ENCODE measurements around the gene CD59. TPM values are rescaled to one million over a fixed set of nuclear protein-coding genes. Genes with fewer than 3 reads are reported as not detected.

Gene CD59
- total RNA-seq, 1 donor from 2014 or later: 204 TPM

GRCh38 chr11:33761471-33761870, 25.2 kb upstream of the CD59 start:
- no peak overlapping the region for H3K27ac Mint-ChIP-seq
- no peak overlapping the region for H3K4me3 Mint-ChIP-seq
- no peak for DNase-seq (ENCODE audit: extremely low spot score, unreplicated experiment)
- no peaks in the 10 kb centered on the region for H3K9me3 Mint-ChIP-seq
- no peaks in the 10 kb centered on the region for H3K4me1 Mint-ChIP-seq (ENCODE audit: unreplicated experiment)
- H3K27me3 Mint-ChIP-seq: no peaks in the 10 kb centered on the region
- no peak for TF ChIP-seq CTCF (conservative IDR thresholded peaks at IDR 0.05)
- H3K36me3 Mint-ChIP-seq: peaks cover 41% of the 10 kb centered on the region

GRCh38 chr11:33753304-33753967, 17.2 kb upstream of the CD59 start:
- Mint-ChIP-seq H3K27ac (no peak overlapping the region), H3K4me1 (ENCODE audit: unreplicated experiment) (no peaks in the 10 kb centered on the region), H3K9me3 (no peaks in the 10 kb centered on the region), H3K4me3 (no peak overlapping the region), H3K36me3 (peaks cover 7% of the 10 kb centered on the region), H3K27me3 (no peaks in the 10 kb centered on the region)
- TF ChIP-seq CTCF (conservative IDR thresholded peaks at IDR 0.05): no peak
- no peak for DNase-seq (ENCODE audit: extremely low spot score, unreplicated experiment)

GRCh38 chr11:33751878-33752277, 15.7 kb upstream of the CD59 start:
- no peak for DNase-seq (ENCODE audit: extremely low spot score, unreplicated experiment)
- Mint-ChIP-seq H3K4me1 (ENCODE audit: unreplicated experiment) (no peaks in the 10 kb centered on the region), H3K27ac (no peak overlapping the region), H3K36me3 (peaks cover 12% of the 10 kb centered on the region), H3K9me3 (no peaks in the 10 kb centered on the region), H3K4me3 (no peak overlapping the region), H3K27me3 (no peaks in the 10 kb centered on the region)
- no peak for TF ChIP-seq CTCF (conservative IDR thresholded peaks at IDR 0.05)

GRCh38 chr11:33747979-33748378, 11.8 kb upstream of the CD59 start:
- no peaks in the 10 kb centered on the region for H3K4me1 Mint-ChIP-seq (ENCODE audit: unreplicated experiment)
- H3K36me3 Mint-ChIP-seq: peaks cover 9% of the 10 kb centered on the region
- TF ChIP-seq CTCF (conservative IDR thresholded peaks at IDR 0.05): no peak
- no peak overlapping the region for H3K4me3 Mint-ChIP-seq
- H3K27ac Mint-ChIP-seq: no peak overlapping the region
- no peaks in the 10 kb centered on the region for H3K9me3 Mint-ChIP-seq
- DNase-seq (ENCODE audit: extremely low spot score, unreplicated experiment): no peak
- no peaks in the 10 kb centered on the region for H3K27me3 Mint-ChIP-seq

GRCh38 chr11:33743291-33743690, 7.1 kb upstream of the CD59 start:
- H3K9me3 Mint-ChIP-seq: no peaks in the 10 kb centered on the region
- no peak overlapping the region for H3K4me3 Mint-ChIP-seq
- no peak for DNase-seq (ENCODE audit: extremely low spot score, unreplicated experiment)
- peaks cover 5% of the 10 kb centered on the region for H3K27me3 Mint-ChIP-seq
- no peaks in the 10 kb centered on the region for H3K4me1 Mint-ChIP-seq (ENCODE audit: unreplicated experiment)
- no peak for TF ChIP-seq CTCF (conservative IDR thresholded peaks at IDR 0.05)
- H3K36me3 Mint-ChIP-seq: peaks cover 12% of the 10 kb centered on the region
- H3K27ac Mint-ChIP-seq: no peak overlapping the region

All from type B pancreatic cell (in vitro differentiated cells).